Fibroblast of peridontal ligament (primary cell): Measurements from ENCODE around the gene TMEM184A.
"Not testable (repeated sequence)": the region's sequence is repeated elsewhere in the genome, so short reads cannot be mapped to it uniquely, and the experiment has no call there.

Experiments used
- DNase-seq: peaks from one replicate; pipeline ENCODE4 v3.0.0-alpha.2; 2010; ENCODE audit errors: extremely low read depth

TMEM184A gene

DNA sequence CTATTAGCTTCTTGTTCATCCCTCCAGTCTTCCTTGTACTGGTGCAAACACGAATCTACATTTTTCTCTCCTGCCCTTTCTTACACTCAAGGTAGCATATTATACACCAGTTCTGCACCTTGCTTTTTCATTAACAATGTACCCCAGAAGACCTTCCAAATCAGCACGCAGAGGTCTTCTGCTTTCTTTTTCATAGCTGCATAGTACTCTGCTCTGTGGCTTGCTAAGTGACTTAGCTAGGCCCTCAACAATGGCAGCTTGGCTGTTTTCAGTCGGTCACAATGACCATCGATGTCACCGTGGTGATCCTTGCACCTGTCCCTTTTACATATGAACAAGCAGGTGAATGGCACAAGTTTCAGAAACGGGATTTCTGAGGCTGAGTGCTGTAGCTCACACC lies 30.6 kb downstream of the TMEM184A start:
- no peak for DNase-seq

DNA sequence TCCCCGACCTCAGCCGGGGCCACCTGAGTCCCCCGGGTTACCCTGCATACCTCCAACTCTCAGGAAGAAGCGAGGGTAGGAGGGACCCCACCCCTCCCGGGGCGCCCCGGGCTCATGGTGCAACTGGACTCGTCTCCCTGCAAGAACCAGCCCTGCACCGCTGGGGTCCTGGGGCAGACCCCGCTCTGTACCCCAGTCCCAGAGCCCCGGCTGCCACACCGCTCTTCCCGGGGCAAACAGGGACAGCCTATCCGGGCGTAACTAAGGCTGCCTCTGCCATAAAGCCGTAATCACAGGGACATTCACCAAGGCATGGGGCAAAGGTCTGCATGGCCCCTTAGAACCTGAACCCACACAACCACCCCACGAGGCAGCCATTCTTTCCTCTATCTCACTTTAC lies 32.2 kb downstream of the TMEM184A start:
- DNase-seq, result no peak

DNA sequence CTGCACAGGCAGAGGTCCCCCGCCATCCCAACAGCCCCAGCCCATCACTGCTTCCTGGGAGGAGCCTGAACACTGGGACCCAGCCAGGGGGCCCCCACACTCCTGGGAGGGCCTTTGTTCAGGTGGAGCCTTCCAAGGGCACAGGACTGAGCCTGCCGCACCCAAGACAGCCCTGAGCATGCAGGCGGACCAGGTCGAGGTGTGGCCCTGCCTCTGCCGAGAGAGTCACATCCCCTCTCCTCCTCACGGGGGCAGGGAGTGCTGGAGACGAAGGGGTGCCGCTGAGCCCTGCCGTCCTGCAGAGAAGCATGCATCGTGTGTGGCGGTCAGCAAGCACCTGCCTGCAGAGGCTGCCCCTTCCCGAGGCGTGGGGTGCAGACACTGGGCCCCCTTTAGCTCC lies 32.8 kb downstream of the TMEM184A start:
- no peak for DNase-seq

DNA sequence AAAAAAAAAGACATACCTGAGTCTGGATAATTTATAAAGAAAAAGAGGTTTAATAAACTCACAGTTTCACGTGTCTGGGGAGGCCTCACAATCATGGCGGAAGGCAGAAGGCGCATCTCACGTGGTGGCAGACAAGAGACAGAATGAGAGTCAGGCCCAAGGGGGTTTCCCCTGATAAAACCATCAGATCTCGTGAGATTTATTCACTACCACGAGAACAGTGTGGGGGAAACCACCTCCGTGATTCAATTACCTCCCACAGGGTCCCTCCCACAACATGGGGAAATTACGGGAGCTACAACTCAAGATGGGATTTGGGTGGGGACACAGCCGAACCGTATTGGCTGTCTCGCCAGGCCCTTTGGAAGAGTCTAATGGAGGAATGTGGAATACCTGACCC lies 34.5 kb downstream of the TMEM184A start:
- no peak for DNase-seq

DNA sequence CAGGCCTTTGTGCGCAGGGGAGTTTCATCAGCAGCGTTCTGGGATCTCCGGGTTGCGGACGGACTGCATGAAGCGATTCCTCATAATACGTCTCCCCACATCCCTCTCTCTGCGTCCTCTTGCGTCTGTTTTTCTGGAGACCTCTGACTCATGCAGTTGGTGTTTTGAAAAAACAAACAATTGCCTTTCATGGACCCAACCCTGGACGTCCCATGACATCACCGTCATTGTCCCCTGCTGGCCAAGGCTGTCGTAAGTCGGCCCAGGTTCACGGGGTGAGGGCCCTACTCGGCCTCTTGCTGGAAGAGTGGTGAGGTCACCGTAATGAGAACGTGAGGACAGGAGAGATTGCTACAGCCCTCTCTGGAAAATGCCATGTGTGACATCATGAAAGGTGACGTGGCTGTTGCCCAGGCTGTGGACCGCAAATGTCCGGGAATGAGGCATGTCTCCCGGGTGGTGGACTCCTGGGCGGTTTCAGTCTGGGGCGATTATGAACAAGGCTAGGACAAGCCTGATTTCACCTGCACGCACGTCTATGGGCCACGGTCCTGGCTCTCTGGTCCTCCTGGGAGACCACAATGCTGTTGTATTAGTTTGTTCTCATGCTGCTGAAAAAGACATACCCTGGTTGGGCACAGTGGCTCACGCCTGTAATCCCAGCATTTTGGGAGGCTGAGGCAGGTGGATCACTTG lies 35.3 kb downstream of the TMEM184A start:
- DNase-seq, result peak; percentile 55

DNA sequence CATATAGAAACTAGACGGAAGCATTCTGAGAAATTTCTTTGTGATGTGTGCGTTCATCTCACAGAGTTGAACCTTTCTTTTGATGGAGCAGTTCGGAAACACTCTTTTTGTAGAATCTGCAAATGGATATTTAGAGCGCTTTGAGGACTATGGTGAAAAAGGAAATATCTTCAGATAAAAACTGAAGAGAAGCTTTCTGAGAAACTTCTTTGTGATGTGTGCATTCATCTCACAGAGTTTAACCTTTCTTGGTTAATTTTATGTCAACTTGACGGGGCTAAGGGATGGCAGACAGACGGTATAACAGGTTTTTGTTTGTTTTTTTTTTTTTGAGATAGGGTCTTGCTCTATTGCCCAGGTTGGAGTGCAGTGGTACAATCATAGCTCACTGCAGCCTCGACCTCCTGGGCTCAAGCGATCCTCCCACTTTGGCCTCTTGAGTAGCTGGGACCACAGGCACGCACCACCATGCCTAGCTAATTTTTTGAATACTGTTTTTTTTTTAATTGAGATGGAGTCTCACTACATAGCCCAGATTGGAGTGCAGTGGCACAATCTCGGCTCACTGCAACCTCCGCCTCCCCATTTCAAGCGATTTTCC lies 36.6 kb downstream of the TMEM184A start:
- not testable (repeated sequence) for DNase-seq

DNA sequence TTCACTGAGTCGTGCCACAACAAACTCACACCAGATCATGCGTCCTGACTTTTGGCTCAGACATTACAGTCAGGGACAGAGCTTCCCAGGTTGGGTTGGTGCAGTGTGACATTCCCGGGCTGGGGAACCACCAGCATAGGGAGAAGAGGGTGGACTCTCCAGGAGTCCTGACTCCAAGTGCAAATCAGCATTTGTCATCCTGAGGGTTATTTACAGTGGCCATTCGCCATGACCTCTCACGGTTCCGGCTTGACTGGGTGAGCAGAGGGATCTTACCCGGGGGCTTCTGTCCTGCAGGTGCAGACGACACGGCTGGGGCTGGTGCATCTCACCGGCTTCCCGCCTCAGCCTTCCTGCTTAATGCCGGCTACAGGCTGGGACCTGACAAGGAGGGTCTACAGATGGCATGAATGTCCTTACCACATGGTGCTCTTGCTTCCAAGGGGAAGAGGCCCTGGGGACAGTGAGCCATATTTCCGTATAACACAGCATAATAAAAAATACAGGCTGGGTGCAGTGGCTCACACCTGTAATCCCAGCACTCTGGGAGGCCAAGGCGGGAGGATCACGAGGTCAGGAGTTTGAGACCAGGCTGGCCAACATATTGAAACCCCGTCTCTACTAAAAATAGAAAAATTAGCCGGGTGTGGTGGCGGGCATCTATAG lies 39.3 kb downstream of the TMEM184A start:
- DNase-seq, result no peak

DNA sequence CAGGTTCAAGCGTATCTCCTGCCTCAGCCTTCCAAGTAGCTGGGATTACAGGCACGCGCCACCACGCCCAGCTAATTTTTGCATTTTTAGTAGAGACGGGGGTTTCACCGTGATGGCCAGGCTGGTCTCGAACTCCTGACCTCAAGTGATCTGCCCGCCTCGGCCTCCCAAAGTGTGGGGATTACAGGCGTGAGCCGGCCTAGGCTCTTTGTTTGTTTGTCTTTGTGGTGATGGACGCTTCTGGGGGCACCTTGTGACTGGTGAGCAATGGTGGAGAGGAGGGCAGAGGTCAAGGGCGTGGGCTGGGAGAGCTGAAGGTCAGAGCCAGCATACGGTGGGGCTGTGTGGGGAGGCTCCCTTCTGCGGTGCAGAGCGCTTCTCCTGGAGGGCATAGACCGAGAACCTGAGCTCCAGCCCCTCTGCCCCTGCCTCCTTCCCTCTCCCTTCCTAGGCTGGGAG lies 40.5 kb downstream of the TMEM184A start:
- DNase-seq, result not testable (repeated sequence)

DNA sequence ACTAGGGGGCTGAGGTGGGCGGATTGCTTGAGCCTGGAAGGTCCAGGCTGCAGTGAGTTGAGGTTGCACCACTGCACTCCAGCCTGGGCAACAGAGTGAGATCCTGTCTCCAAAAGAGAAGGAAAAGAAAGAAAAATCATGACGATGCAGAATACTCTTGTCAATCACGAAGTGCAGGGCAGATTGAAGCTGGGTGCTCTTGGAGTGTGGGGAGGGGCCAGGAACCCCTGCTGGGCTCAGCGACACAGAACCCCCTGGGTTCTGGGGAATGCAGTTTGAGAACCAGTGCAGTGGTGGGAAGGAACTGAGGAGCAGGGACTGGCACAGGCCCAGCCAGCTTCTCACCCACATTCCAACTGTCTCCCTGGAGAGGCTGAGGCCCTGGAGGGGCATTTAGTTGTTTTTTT lies 41.0 kb downstream of the TMEM184A start:
- DNase-seq, result no peak

DNA sequence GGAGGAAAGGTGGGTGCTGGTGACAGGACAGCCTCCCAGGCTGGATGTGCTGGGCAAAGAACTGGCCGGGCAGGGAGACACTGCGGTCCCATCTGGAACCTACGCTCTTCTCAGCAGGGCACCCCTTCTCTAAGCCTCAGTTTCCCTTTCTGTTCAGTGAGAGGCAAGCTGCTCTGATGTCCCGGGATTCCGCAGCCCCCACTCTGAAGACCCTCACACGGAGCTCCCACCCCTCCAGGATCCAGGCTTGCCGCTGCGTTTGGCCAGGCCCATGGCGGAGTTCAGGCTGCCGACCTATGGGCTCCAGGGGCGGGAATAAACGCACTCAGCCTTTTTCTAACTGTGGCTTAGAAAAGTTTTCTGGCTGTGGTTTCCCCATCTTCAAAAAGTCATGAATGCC lies 41.6 kb downstream of the TMEM184A start:
- no peak for DNase-seq

DNA sequence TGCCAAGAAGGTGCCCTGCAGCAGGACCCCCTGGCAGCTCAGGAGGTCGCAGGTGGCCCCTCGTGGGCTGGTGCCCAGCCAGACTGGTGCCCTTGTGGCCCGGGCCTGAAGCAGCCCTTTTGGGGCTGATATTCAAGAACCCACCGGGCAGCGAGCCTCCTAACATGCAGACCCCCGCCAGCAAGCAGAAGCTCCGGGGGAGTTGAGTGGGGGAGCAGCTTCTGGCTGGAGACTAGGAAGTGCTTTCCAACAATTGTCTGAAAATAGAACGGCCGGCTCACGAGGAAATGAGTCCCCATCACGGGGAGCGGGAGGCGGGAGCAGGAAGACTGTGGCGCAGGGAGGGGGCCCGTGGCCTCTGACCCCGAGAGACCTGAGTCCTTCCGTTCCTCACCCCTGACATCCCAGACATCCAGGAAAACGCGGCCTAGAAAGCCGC lies 42.3 kb downstream of the TMEM184A start:
- DNase-seq, result no peak

DNA sequence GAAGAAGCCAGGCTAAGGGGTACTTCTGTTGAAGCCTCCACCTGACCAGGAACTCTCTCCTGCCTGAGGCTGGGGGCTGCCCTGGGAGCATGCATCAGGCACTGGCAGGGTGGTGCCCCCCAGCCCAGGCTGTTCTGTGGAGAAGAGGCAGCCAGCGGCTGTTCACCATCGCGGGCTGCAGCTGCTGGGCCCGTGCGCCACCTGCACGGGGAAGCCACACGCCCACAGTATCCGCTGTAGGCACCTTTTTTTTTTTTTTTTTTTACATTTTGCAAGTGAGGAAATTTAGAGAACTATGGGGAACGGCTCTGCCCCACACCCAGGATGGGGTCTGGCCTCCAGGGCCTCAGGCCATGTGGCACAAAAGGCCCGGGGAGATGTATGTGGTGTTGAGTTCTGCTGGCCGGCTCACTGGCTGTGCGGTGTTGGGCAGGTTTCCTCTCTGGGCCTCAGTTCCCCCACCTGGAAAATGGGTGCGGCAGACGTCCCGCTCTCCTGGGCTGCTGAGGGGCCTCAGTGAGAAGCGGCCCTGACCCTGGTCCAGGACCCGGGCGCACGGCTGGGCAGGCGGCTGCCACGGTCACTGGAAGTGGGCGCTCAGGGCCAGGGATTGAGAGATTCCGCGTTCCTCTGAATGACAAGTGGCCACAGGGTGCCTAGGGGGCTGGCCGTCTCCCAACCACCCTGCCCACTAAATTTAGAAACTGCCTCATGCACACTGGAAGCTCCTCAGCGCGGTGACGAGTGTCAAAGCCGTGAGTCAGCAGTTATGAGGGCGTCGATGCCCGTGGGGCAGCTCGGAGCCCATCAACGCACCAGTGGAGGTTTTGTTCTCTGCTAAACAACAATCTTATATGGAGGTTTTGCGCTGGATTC lies 43.0 kb downstream of the TMEM184A start:
- DNase-seq, result peak; percentile 71

DNA sequence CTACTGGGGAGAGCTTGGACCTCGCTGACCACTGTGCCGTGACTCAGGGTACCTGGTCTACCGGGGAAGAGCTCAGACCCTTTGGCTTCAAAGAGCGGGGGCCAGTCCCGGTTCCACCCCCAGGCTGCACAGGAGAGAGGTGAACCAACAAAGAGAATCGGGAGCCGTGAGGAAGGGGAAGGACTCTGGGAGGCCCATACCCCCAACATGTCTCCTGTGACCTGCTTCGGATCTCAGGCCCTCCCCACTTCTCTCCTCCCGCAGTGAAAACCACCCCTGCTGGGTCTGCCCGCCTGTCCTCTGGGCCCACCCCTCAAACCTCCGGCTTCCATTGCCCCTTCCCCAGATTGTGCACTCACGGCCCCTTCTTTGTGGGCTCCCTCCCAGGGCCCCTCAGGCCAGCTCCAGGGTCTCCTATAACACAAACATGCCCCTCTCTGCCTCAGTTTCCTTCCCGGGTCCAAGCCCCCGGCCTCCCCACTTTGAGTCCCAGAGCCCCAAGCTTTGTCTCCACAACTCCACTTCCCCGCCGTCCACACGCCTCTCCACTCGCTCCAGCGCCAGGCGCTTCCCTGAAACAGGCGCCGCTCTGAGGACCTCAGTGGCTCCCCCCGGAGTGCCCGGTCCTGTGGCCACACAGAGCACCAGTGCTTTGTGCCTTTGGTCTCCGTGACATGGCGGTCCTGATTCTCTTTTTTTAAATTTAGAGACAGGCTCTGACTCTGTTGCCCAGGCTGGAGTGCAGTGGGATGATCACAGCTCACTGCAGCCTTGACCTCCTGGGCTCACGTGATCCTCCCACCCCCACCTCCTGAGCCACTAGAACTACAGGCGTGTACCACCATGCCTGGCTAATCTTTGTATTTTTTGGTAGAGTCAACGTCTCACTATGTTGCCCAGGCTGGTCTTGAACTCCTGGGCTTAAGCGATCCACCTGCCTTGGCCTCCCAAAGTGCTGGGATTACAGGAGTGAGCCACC lies 44.3 kb downstream of the TMEM184A start:
- DNase-seq, result no peak

DNA sequence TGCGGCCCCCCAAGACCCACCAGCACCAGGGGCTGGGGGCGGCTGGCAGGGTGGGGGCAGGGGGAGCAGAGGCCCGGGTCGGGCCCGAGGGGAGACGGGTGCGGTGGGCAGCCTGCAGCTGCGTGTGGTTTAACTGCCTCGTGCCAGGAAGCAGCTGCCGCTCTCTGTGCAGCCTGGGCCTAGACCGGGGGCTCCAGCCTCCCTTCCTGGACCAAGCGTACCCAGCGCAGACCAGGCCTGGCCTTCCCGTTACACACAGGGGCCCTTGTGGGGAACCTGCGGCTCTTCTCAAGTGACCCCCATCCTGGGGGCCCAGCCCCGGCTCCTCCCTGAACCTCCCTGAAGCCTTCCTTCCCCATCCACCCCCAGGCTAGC lies 45.2 kb downstream of the TMEM184A start:
- DNase-seq, result no peak

DNA sequence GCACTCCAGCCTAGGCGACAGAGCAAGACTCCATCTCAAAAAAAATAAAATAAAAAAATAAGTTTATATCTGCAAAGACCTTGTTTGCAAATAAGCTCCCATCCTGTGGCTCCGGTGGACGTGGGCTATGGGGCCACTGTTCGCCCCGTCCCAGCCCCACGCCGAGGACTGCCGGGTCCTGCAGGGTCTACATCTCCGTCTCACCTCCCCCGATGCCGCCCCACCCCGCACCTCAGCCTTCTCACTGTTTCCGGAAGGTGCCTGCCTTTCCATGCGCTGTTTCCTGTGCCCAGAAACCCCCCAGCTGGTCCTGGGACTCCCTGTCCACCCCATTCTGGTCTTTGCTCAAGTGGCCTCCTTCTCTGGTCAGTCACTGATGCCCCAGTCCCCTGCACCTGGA lies 46.8 kb downstream of the TMEM184A start:
- no peak for DNase-seq

DNA sequence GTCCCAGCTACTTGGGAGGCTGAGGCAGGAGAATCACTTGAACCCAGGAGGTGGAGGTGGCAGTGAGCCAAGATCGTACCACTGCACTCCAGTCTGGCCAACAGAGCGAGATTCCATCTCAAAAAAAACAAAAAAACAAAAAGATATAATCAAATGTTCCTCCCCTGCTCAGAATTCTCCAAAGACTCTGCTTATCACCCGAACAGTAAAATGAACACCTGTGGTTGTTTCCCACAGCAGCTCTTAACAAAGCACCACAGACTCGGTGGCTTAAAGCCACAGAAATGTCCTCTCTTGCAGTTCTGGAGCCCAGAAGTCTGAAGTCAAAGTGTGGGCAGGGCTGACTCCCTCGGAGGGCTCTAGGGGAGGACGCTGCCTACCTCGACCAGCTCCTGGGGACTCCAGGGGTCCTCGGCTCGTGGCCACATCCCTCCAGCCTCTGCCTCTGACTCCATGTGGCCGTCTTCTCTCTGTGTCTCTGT lies 47.7 kb downstream of the TMEM184A start:
- no peak for DNase-seq

DNA sequence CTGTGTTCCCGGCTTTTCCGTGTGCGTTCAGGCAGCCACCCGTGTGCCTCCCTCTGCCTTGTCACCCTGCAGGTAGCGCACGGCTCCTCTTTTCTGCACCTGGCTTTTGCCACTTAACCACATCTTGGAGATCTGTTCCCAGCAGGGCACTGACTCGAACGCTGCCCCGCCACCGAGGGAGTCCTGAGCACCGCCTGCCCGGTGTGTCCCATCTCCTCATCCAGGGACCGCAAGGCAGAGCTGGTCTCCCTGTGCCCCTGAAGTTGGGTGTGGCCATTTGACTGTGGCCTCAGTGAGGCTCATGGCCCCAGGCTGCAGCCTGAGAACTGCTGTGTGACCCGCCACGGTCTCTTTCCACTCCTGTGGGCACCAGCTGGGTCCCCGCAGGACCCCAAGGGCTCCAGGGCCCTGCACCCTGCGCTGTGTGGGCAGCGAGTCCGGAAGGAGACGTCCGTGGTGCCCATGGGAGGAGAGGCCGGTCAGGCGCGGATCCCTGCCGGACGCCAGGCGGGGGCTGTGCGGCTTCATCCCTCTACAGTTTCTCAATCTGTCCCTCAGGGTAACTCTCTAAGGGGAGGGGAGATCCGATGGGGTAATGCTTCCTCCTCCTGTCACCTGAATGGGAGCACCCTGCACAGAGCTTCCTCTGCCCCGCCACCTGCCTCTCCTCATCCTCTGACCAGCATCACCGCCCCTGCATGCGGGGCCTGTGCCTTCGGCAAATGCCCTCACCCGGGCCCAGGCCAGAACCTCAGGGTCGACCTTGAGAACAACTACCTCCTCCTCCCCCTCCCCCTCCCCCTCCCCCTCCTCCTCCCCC lies 50.1 kb downstream of the TMEM184A start:
- DNase-seq, result no peak

DNA sequence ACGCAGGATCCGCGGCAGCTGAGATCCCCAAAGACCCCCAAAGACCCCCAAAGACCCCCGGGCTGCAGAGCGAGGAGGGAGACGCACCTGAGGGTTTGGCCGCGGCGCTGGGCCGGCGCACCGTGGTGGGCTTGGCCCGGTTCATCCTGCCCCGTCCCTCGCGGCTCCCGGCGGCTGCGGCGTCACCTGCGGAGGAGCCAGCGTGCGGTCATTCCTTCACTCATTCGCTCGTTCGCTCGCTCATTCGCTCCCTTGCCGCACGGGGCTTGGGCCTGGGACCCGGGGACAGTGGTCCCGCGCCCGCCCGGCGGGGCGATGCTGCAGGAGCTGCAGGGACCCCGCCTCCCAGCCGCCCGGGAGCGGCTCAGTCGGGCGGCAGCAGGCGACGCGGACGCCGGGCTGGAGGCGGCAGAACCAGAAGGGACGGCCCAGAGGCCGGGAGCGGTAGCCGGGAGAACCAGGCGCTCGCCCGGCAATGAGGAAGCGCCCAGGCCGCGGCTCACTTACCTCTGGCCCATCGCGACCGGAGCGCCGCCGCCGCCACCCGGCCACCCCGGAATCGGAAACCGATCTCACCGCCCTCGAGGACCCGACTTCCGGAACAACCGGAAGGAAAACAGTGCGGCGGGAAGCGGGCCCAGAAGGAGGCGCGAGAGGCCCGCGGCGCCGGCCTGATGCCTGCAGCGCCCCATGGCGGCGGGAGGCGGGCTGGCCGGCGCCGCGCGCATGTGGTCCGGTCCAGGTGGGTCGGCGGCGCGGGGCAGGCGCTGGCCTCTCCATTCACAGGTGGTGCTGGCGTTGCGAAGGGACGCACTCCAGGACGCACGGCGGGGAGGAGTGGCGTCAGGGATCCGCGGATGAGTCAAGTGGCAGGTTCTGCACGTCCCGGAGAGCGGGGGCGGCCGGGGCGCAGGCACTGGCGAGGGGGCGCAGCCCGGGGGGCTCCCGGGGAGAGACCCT lies 51.9 kb downstream of the TMEM184A start, which contains the start of gene INTS1:
Gene INTS1, minus strand, starts transcription at position 574 of the 960 bp plus-strand sequence. Its CDS starts 429 bp downstream, at position 145.
- DNase-seq, result peak; percentile 82

DNA sequence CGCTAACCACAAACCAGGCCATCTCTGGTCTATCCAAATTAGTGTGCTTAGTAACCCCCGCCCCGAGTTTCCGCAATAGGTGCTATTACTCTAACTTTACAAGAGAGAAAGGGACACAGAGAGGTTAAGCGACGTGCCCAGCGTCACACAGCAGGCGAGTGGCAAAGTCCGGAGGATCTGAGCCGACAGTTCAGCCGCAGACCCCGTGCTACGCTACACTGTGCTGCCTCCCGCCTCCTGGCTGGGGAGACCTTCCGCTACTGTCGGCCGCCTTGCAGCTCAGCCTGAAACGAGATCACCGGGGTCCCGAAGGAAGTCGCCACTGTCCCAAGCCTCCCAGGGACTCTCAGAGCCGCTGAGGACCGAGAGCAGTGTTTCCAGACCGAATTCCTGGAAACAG lies 52.6 kb downstream of the TMEM184A start:
- no peak for DNase-seq
